Neural cell (in vitro differentiated cells): ENCODE measurements around the gene MFSD2A.

Experiments
- EZH2 ChIP-seq: fragments of 200-600, 300-800 bp; shearing (Covaris generic), sonication (generic); IDR thresholded peaks from 2 replicates; pipeline ENCODE4 v1.6.1; 2014; ENCODE audit warnings: antibody characterized with exemption, low read length, borderline replicate concordance, mild to moderate bottlenecking; ENCODE audit not compliant: insufficient read depth, poor library complexity, severe bottlenecking
- MXI1 ChIP-seq: fragments of 450-650 bp; conservative IDR thresholded peaks from 2 replicates; pipeline ENCODE4 v1.6.1; 2014; ENCODE audit warnings: antibody characterized with exemption, mild to moderate bottlenecking; ENCODE audit not compliant: poor library complexity, severe bottlenecking
- RAD21 ChIP-seq: fragments of 450-650 bp; conservative IDR thresholded peaks from 2 replicates; pipeline ENCODE4 v1.6.1; 2014; ENCODE audit warnings: antibody characterized with exemption, mild to moderate bottlenecking, moderate library complexity
- TF ChIP-seq, protein P1 (sequence below): fragments of 450-650 bp; IDR thresholded peaks from 2 replicates; pipeline ENCODE4 v1.5.1; 2014; ENCODE audit warnings: antibody characterized with exemption, mild to moderate bottlenecking, moderate library complexity; ENCODE audit not compliant: poor library complexity, severe bottlenecking

DNA sequence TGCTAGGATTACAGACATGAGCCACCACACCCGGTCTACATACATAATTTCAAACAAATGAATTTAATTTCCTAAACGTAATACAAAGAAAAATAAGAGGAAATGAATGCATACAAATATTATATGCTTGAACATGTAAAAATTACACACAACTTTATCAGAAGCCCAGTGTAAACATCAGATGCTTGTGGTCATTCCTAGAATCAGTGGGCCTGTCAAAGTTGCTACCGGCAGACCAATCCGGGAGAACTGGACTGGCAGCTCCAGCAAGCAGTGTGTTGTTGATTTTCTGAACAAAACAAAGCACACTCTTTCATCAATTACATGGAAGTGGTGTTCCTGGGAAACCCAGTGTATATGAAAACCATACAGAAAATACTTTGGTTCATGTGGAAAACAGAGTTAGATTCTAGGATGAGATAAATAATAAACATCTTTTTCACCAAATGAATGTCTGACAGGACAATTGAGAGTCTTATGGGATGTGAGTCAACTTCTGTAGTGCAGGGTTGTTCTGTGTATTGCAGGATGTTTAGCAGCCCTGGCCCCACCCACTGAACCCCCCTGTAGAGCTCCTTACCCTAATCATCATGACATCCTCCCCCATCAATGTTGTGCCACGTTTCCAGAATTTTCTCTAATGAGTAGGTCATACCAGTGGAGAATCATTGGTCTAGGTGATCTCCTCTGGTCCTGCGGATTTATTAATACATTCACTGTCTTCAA is 33.8 kb downstream of the MFSD2A start:
- no peak for TF ChIP-seq EZH2
- TF ChIP-seq MXI1: no peak
- TF ChIP-seq, protein P1, sequence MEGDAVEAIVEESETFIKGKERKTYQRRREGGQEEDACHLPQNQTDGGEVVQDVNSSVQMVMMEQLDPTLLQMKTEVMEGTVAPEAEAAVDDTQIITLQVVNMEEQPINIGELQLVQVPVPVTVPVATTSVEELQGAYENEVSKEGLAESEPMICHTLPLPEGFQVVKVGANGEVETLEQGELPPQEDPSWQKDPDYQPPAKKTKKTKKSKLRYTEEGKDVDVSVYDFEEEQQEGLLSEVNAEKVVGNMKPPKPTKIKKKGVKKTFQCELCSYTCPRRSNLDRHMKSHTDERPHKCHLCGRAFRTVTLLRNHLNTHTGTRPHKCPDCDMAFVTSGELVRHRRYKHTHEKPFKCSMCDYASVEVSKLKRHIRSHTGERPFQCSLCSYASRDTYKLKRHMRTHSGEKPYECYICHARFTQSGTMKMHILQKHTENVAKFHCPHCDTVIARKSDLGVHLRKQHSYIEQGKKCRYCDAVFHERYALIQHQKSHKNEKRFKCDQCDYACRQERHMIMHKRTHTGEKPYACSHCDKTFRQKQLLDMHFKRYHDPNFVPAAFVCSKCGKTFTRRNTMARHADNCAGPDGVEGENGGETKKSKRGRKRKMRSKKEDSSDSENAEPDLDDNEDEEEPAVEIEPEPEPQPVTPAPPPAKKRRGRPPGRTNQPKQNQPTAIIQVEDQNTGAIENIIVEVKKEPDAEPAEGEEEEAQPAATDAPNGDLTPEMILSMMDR: no peak
- no peak for TF ChIP-seq RAD21
